ENCODE results near the gene C1D.

C1D gene

GRCh38 chr2:68091439-68092034 lies 28.7 kb upstream of the C1D start:
- TF ChIP-seq FOXP2 (optimal IDR thresholded peaks at IDR 0.05; ENCODE audit: borderline replicate concordance, extremely low read depth, extremely low read length, insufficient read depth) (no peak), REST (IDR thresholded peaks at IDR 0.05; ENCODE audit: insufficient read depth in 1 of 2, low read depth in 2 of 2, low read length in 2 of 2) (no peak), SIN3A (IDR thresholded peaks at IDR 0.05; ENCODE audit: borderline replicate concordance, insufficient read depth, low read length) (no peak), TAF1 (IDR thresholded peaks at IDR 0.05; ENCODE audit: borderline replicate concordance, insufficient read depth, low read length) (no peak), POLR2AphosphoS5 (IDR thresholded peaks at IDR 0.05; ENCODE audit: low read depth, low read length) (no peak)

- TF ChIP-seq SIN3A (IDR thresholded peaks at IDR 0.05; ENCODE audit: borderline replicate concordance, insufficient read depth, low read length) (no peak), TAF1 (IDR thresholded peaks at IDR 0.05; ENCODE audit: borderline replicate concordance, insufficient read depth, low read length) (no peak), REST (IDR thresholded peaks at IDR 0.05; ENCODE audit: insufficient read depth in 1 of 2, low read depth in 2 of 2, low read length in 2 of 2) (no peak), FOXP2 (optimal IDR thresholded peaks at IDR 0.05; ENCODE audit: borderline replicate concordance, extremely low read depth, extremely low read length, insufficient read depth) (no peak), POLR2AphosphoS5 (IDR thresholded peaks at IDR 0.05; ENCODE audit: low read depth, low read length) (no peak)
Observed at GRCh38 chr2:68089961-68090360, 27.2 kb upstream of the C1D start.

GRCh38 chr2:68088940-68089339 lies 26.1 kb upstream of the C1D start:
- TF ChIP-seq POLR2AphosphoS5 (IDR thresholded peaks at IDR 0.05; ENCODE audit: low read depth, low read length) (no peak), FOXP2 (optimal IDR thresholded peaks at IDR 0.05; ENCODE audit: borderline replicate concordance, extremely low read depth, extremely low read length, insufficient read depth) (no peak), REST (IDR thresholded peaks at IDR 0.05; ENCODE audit: insufficient read depth in 1 of 2, low read depth in 2 of 2, low read length in 2 of 2) (no peak), SIN3A (IDR thresholded peaks at IDR 0.05; ENCODE audit: borderline replicate concordance, insufficient read depth, low read length) (no peak), TAF1 (IDR thresholded peaks at IDR 0.05; ENCODE audit: borderline replicate concordance, insufficient read depth, low read length) (no peak)

GRCh38 chr2:68086166-68086565 lies 23.4 kb upstream of the C1D start:
- no peak for TF ChIP-seq TAF1 (IDR thresholded peaks at IDR 0.05; ENCODE audit: borderline replicate concordance, insufficient read depth, low read length)
- no peak for TF ChIP-seq POLR2AphosphoS5 (IDR thresholded peaks at IDR 0.05; ENCODE audit: low read depth, low read length)
- TF ChIP-seq FOXP2 (optimal IDR thresholded peaks at IDR 0.05; ENCODE audit: borderline replicate concordance, extremely low read depth, extremely low read length, insufficient read depth), result no peak
- TF ChIP-seq REST (IDR thresholded peaks at IDR 0.05; ENCODE audit: insufficient read depth in 1 of 2, low read depth in 2 of 2, low read length in 2 of 2), result no peak
- TF ChIP-seq SIN3A (IDR thresholded peaks at IDR 0.05; ENCODE audit: borderline replicate concordance, insufficient read depth, low read length), result no peak
